ENCODE results near the gene BBS2.
A peak's percentile ranks its signal among the peaks of the same experiment; 100 is the strongest.

The BBS2 gene

GRCh38 chr16:56519459-56520250, at the start of gene BBS2:
BBS2 (minus strand) TSS chr16:56520024; CDS start chr16:56519862, 162 bp downstream.
- peak; percentile 98 for DNase-seq (ENCODE audit: low spot score)

GRCh38 chr16:56564793-56565477, 45.1 kb upstream of the BBS2 start, which contains the start of gene MT4:
MT4 (plus strand) TSS chr16:56565073; CDS start chr16:56565129, 56 bp downstream.
- no peak for DNase-seq (ENCODE audit: low spot score)

DNA sequence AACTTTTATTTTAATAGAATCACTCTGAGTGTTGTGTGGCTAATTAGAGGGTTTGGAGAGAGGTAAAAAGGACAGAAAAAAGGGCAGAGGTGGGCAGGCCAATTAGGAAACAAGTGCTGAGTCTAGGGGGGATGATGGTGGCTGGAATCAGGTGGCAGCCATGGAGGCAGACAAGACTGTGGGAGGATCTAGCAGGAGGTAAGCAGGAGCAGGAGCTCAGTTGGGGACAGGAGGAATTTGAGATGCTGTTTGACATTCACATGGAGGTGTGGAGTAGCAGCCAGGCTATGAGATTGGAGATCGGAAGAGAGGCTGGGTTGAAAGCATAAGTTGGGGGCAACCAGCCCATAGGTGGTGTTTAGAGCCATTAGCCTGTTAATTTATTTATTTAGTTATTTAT, 41.3 kb upstream of the BBS2 start:
- DNase-seq (ENCODE audit: low spot score): no peak

DNA sequence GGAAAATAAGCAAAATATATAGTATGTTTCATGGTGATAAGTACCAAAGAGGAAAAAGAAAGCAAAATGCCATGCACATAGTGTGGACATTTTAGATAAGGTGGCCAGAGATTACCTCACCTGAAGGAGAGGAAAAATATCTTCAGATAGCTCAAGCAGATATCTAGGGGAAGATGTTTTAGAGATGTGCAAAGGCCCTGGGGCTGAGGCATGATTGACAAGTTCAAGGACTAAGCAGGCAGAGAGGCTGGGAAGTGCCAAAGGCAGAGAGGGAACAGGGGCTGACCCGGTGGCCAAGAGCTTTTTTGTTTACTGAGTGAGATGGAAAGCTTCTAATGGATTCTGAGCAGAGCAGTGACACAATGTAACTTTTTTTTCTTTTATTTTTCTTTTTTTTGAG, 40.6 kb upstream of the BBS2 start:
- DNase-seq (ENCODE audit: low spot score): no peak

DNA sequence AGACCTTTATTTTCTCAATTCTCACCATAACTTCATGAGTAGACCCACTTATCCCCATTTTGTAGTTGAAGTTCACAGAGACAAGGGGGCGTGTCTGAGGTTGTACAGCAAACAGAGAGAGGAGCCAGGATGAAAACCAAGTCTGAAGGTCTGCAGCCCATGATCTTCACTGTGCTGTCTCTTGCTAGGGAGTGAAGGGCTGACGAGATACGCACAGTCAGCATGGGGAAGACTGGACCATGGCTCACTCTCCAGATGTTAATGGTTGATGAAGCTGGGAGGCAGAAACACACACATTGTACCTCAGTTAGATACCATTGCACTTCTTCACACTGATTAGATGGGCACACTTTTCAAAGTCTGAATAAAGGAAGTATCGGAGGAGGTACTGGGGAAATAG, 39.3 kb upstream of the BBS2 start:
- DNase-seq (ENCODE audit: low spot score): no peak

DNA sequence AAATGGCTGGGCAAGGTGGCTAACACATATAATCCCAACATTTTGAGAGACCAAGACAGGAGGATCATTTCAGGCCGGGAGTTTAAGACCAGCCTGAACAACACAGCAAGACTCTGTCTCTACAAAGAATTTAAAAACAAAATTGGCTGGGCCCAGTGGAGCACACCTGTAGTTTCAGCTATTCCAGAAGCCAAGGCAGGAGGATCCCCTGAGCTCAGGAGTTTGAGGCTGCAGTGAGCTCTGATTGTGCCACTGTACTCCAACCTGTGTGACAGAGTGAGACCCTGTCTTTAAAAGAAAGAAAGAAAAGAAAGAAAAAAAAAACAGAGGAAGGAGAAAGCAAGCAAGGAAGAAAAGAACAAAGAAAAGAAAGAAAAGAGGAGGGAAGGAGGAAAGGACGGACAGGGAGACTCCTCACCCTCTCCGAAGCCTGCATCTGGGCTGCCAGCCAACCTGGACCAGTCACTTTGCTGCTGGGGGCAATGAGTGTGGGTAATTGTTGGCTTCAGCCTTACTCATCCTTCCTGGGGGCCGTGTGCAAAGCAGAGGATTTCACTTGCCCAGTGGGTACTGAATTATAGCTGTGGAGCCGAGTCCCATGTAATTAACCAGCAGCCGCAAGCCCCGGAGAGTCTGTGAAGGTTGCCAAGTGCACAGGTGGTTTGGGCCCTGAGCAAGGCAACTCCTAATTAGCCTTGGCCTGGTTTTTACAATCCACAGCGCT, 38.4 kb upstream of the BBS2 start:
- peak; percentile 66 for DNase-seq (ENCODE audit: low spot score)

GRCh38 chr16:56554441-56554840, 34.6 kb upstream of the BBS2 start:
- DNase-seq (ENCODE audit: low spot score): no peak

DNA sequence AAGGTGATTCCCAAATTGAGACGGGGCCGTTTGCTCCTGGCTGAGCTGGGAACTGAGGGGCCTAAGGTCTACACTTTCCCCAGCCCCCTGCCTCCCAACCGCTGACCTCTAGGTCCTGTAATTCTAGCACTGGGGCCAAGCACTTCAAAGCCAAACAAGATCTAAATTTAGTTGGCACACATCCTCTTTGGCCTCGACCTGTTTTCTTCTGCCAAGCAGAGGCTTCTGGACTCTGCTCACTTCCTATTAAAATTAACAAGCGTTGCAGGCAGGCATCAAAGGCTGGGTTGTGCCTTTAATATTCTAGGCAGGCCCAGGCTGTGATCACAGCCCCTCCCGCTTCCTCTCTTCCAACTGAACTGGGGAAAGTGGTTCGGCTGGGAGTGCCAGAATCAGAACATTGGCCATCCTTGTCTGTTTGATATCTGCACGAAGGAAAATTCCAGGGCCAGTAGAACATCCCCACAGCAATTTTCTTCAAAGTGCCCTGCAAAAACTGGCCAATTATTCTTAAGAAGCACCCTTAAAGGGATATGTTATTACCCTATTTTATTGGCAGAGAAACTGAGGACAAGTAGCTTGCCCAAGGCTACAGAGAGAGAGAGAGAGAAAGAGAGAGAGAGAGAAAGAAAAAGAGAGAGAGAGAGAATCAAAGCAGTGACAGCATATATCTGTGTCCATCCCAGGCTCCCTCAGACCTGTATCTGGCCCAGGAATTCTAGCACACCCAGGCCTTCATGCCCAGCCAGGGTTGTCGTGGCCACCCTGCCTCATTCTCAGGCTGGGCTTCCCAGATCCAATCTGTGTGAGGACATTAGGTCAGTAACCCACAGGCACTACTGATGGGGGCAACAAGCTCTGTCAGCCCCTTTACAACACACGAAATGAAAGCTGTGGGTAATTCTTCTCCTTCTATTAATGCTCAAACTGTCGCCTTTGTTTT, 32.2 kb upstream of the BBS2 start:
- no peak for DNase-seq (ENCODE audit: low spot score)

DNA sequence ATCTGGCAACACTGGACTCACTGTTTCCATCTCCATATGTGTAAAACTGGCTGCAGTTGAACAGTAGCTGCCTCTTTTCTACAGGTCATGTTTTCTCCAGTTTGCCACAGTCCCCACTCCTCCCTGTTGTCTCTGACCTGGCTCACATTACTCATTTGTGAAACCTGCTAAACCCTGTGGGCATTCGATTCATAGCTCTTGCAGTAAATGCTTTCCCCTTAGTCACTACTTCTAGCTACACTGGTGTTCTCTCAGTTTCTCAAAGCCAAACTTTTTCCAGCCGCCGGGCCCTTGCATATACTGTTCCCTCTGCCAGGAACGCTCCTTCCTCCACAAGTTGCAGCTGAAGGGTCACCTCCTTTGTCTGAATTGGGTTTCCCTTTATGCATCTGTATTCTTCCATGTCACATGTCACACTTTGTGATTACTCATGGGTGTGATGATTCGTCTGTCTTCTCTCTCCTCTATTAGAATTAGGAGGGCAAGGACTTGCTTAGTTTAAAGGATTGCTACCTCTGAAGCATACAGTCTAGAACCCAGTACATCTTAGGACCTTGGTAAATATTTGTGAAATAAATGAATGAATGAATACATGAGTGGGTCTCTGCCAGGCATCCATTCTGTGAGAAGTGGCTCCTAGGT, 30.0 kb upstream of the BBS2 start:
- DNase-seq (ENCODE audit: low spot score): no peak

- no peak for DNase-seq (ENCODE audit: low spot score)
Observed at GRCh38 chr16:56549161-56549560, 29.3 kb upstream of the BBS2 start.

DNA sequence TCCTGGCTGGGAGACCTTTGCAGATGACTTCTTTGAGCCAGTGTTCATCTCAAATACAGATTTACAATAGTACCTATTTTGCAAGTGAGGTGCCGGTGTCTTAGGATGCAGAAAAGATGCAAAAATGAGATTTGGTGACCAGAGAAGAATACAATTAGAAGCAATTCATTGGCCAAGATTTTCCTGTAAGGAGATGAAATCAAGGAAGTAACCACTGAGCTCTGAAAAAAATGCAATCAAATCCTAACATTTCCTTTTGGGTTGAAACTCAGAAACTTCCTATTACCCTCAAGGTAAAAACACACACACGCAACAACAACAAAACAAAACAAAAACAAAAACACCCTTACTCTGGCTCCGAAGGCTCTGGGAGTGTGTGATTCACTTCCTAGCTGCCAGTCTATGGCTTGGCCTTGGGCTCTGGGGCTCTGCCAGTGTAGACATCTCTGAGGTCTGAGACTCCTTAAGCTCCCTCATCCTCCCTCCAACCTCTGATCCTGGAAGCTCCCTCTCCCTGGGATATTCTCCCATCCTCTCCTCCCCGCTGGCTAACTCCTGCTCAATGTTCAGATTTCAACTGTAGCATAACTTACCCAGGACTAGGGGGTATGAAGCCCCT, 28.2 kb upstream of the BBS2 start:
- DNase-seq (ENCODE audit: low spot score): no peak

DNA sequence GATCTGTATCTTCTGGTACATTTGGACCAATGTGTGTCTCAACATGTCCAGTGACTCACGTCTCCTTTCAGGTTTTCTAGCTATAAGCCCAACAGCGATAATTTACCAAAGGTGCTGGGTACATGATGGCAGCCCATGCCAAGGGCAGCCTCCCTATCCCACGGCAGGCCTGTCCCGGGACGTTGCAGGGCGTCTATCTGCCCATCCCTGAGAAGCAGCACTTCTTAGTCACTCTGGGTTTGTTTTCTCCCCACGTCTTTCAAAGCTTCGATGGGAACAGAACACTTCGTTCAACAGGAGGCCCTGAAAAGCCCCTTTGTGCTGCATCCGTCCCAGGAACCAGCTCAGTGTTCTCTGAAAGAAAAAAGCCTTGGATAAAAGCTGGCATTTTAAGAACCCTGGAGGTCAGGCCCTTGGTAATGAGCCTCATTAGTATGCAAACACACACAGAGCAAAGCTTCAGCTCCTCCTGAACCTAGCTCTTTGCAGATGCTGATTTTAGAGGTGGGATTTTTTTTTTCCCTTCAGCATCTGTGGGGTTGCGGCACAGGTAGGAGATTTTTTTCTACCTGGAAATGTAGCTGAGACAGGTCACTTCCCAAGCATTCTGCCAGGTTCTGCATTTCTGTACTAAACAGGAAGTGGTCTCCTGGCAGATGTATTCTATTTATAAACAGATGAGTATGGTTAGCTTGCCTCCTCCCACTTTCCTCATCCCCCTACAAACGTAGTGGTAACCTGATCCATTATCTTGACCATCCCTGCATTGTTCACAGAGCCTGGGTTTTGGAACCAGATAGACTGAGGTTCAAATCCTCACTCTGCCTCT, 27.5 kb upstream of the BBS2 start:
- peak; percentile 30 for DNase-seq (ENCODE audit: low spot score)

- no peak for DNase-seq (ENCODE audit: low spot score)
Observed at GRCh38 chr16:56542039-56542438, 22.2 kb upstream of the BBS2 start.

DNA sequence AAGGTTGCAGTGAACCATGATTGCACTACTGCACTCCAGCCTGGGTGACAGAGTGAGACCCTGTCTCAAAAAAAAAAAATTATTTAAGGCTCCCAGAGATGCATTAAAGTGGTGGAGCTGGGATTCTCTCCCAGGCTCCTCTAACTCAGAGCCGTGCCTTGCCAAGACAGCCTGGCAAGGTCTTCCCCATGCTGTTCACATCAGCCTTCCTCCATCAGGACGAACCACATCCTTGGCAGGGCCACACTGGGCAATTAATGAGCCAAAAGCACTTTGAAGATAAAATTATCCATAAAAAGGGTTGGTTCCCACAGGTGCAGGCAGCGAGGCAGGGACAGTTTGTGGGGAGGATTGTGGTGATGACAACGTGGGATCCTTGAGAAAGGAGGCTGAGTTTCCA, 19.8 kb upstream of the BBS2 start:
- no peak for DNase-seq (ENCODE audit: low spot score)

DNA sequence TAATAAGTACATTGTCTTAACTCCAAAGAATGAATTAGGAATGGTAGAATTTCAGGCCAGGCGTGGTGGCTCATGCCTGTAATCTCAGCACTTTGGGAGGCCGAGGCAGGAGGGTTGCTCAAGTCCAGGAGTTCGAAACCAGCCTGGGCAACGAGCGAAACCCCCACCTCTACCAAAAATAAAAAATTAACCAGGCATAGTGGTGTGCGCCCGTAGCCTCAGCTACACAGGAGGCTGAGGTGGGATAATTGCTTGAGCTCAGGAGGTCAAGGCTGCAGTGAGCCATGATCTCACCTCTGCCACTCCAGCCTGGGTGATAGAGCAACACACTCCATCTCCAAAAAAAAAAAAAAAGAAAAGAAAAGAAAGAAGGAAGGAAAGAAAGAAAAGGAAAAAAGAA, 18.5 kb upstream of the BBS2 start:
- no peak for DNase-seq (ENCODE audit: low spot score)

GRCh38 chr16:56534847-56535383, 15.1 kb upstream of the BBS2 start:
- DNase-seq (ENCODE audit: low spot score): no peak

GRCh38 chr16:56532714-56533113, 12.9 kb upstream of the BBS2 start:
- DNase-seq (ENCODE audit: low spot score): no peak

DNA sequence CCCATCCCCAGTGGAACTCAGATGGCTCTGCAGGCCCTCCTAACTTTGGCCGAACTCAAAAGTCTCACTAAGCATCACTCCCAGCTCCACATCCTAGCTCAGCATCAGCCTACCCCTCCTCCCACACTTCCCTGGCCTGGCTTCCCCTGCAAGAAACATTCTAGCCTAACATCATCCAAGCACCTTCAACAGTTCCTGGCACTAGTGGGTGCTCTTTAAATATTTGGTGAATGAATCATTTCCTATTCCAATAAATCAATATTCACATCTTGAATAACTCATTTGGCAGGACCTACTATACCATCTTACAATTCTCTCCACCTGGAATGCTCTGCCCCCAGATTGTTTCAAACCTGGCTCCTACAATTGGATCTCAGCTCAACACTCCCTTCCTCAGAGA, 11.0 kb upstream of the BBS2 start:
- DNase-seq (ENCODE audit: low spot score): no peak

DNA sequence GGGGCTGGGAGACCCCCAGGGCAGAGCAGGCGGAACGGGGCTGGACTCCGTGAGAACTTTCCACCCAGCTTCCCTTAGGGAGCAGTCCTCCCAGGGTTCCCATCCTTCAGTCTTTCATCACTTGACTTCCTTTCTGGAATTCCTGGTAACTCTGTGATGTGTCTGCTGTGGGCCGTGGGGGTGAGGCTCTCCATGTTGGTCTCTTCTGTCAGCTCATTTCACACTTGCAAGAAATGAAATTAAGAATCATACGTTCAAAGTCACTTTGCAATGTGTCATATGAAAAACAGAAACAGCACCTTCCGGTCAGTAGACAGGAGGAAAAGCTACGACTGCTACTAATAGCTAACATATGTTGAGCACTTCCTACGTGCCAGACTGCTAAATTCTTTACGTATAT, 5.4 kb upstream of the BBS2 start:
- peak; percentile 71 for DNase-seq (ENCODE audit: low spot score)

DNA sequence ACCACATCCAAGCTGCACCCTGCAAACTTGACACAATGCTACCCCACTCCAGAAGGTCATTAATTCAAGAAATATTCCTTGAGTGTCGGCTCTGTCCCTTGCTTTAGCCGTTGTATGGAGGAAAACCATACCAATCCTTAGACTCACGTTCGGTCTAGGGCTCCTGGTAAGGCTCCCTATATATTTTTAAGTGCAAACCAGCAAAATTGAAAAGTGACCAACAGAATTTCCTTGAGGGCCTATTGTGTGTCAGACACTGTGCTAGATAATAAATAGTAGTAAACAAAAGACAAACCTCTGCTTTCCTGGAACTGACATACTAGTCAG, 390 bp upstream of the BBS2 start:
- DNase-seq (ENCODE audit: low spot score): no peak
